ENCODE results near the gene MED20. TPM values are rescaled to one million over a fixed set of nuclear protein-coding genes. Genes with fewer than 3 reads are reported as not detected.

Gene MED20
- total and polyA plus RNA-seq, 2 of the 4 experiments (the other 2 are of a cell fraction): 24.8 to 38.2 TPM

DNA sequence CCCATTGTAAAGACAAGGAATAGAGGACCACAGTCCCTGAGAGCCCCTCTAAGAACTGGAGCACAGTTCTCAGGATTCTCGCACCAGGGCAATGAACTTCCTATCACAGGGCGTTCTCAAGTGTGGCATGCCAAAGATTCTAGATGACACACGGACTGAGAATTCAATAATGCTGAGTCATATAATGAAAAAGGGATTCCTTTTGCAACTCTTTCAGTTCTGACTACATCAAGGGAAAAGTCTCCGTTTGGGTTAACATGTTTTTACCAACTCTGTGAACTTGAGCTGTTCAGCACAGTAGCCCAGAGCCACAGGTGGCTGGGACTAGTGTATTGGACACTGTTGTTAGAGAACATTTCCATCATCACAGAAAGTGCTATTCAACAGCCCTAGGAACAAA lies 3.4 kb downstream of the MED20 start:
- Histone ChIP-seq H3K4me2 (ENCODE audit: low read depth, low read length) (peak overlapping the region; percentile 88), H3K9me1 (ENCODE audit: insufficient read depth, low read length) (peaks cover 12% of the 10 kb centered on the region), H3K4me3 (ENCODE audit: insufficient read depth, low read depth, low read length) (no peak overlapping the region; the same call in 1 of the 2 replicates), H3K36me3 (ENCODE audit: control insufficient read depth, insufficient read depth, low read length) (peaks cover 20% of the 10 kb centered on the region), H3K79me1 (ENCODE audit: low read depth in 1 of 2, low read length in 2 of 2) (peaks cover 33 to 76% of the 10 kb centered on the region in 2 experiments), H2BK5ac (ENCODE audit: low read depth, low read length, poor library complexity, severe bottlenecking) (peak overlapping the region; percentile 96), H2BK15ac (ENCODE audit: low read depth, low read length) (peak overlapping the region; percentile 98; the same call in 2 of the 3 replicates), H3K9ac (ENCODE audit: low read depth, low read length) (0 out of 2 replicates have a peak overlapping the region, but pooled peaks have one; percentile 19), H2AFZ (replicated peaks; ENCODE audit: low read length, poor library complexity) (peak overlapping the region; percentile 9), H2BK20ac (ENCODE audit: low read depth, low read length) (peak overlapping the region; percentile 95), H2AK9ac (replicated peaks; ENCODE audit: low read depth, low read length, poor library complexity) (peak overlapping the region; percentile 2), H4K91ac (ENCODE audit: insufficient read depth, low read depth, low read length) (peak overlapping the region; percentile 92), H3K56ac (ENCODE audit: extremely low read depth, insufficient read depth, low read length) (peak overlapping the region; percentile 76; the same call in 1 of the 2 replicates), H3K27me3 (ENCODE audit: control insufficient read depth, insufficient read depth, low read length) (no peaks in the 10 kb centered on the region), H2BK120ac (ENCODE audit: low read depth, low read length) (peak overlapping the region; percentile 96), H3K27ac (ENCODE audit: insufficient read depth, low read length) (peak overlapping the region; percentile 52), H3K9me3 (ENCODE audit: control insufficient read depth, insufficient read depth, low read length) (no peaks in the 10 kb centered on the region), H4K5ac (ENCODE audit: low read depth, low read length) (peak overlapping the region; percentile 68), H2AK5ac (ENCODE audit: low read depth, low read length) (peak overlapping the region; percentile 78; the same call in 1 of the 2 replicates), H3K4ac (ENCODE audit: low read depth, low read length) (peak overlapping the region; percentile 100), H3K18ac (ENCODE audit: low read depth, low read length) (peak overlapping the region; percentile 61), H3K4me1 (ENCODE audit: control insufficient read depth, insufficient read depth, low read length) (peaks cover 6% of the 10 kb centered on the region), H3K23ac (ENCODE audit: low read depth, low read length) (peak overlapping the region; percentile 93; the same call in 1 of the 2 replicates), H3K14ac (replicated peaks; ENCODE audit: low read depth, low read length) (peak overlapping the region; percentile 91), H4K20me1 (ENCODE audit: insufficient read depth, low read length) (no peaks in the 10 kb centered on the region), H4K8ac (ENCODE audit: low read depth in 2 of 2, low read length in 2 of 2) (peak overlapping the region; percentile 16 to 87)
- BruUV-seq (replicated peaks): no TSS peak
- in situ Hi-C loops (cut with MboI; ENCODE audit: low sequenced_read_pairs) (no loop called here), dilution Hi-C loops (cut with HindIII; ENCODE audit: low sequenced_read_pairs, unreplicated experiment) (no loop called here), intact Hi-C loops (cut with micrococcal nuclease) (no loop called here)
- ATAC-seq (ENCODE audit: low read depth) (peak; percentile 60), DNase-seq (peak; percentile 96)
- CTCF ChIA-PET: interaction anchor here (0.6 kb wide), 2 partner anchors 25 to 68 kb away, joined by 3 read pairs; no protein-coding TSS in a partner anchor
- no CpG with 5 or more reads among the region's 4 CpGs for WGBS, 2 experiments (ENCODE audit: extremely low coverage in 2 of 2, insufficient read length in 1 of 2)
- POLR2A ChIA-PET (ENCODE audit: unreplicated experiment): interaction anchor here (0.6 kb wide), 1 partner anchor 37 kb away, joined by 3 read pairs; no protein-coding TSS in a partner anchor
- TF ChIP-seq MAFK (IDR thresholded peaks at IDR 0.05; ENCODE audit: low read depth, low read length) (peak; percentile 99), MAZ (IDR thresholded peaks at IDR 0.05; ENCODE audit: borderline replicate concordance, low read depth, low read length) (no peak), CEBPB (IDR thresholded peaks at IDR 0.05; ENCODE audit: low read depth, low read length) (peak; percentile 90), RCOR1 (IDR thresholded peaks at IDR 0.05; ENCODE audit: insufficient replicate concordance, low read length) (peak; percentile 36), BHLHE40 (IDR thresholded peaks at IDR 0.05; ENCODE audit: low read depth, low read length) (peak; percentile 27; the same call in 1 of the 2 replicates), RFX5 (IDR thresholded peaks at IDR 0.05; ENCODE audit: low read depth, low read length) (no peak), POLR2A (IDR thresholded peaks at IDR 0.05; ENCODE audit: low read depth, low read length) (peak; percentile 46; the same call in 1 of the 2 replicates), SMC3 (IDR thresholded peaks at IDR 0.05; ENCODE audit: low read depth, low read length) (no peak), CTCF (conservative IDR thresholded peaks at IDR 0.05; ENCODE audit: low read depth, low read length) (no peak), USF2 (IDR thresholded peaks at IDR 0.05; ENCODE audit: low read depth, low read length) (no peak), RAD21 (IDR thresholded peaks at IDR 0.05; ENCODE audit: low read length) (no peak), MXI1 (IDR thresholded peaks at IDR 0.05; ENCODE audit: borderline replicate concordance, low read depth, low read length) (no peak), FOS (IDR thresholded peaks at IDR 0.05; ENCODE audit: low read depth, low read length) (peak; percentile 93), NFE2L2 (IDR thresholded peaks at IDR 0.05; ENCODE audit: low read depth, low read length) (peak; percentile 100), CHD1 (IDR thresholded peaks at IDR 0.05; ENCODE audit: low read depth, low read length) (no peak; the same call in 1 of the 2 replicates), ELK1 (IDR thresholded peaks at IDR 0.05; ENCODE audit: borderline replicate concordance, low read depth, low read length) (no peak)
